DND-41 (cell line): Measurements from ENCODE around the gene SCN7A.

Experiments used
- CTCF ChIP-seq: IDR thresholded peaks from 2 replicates; pipeline ENCODE4 v1.5.1; 2012; ENCODE audit warnings: borderline replicate concordance, low read length, moderate library complexity, mild to moderate bottlenecking; ENCODE audit not compliant: poor library complexity, severe bottlenecking; ENCODE audit errors: extremely low read depth
- EZH2 ChIP-seq: IDR thresholded peaks from 3 replicates; pipeline ENCODE4 v1.6.1; 2012; ENCODE audit warnings: borderline replicate concordance, low read depth, mild to moderate bottlenecking, moderate library complexity, low read length, inconsistent platforms; ENCODE audit not compliant: severe bottlenecking

- TF ChIP-seq CTCF, result no peak
- TF ChIP-seq EZH2, result no peak
Observed at GRCh38 chr2:166373105-166373504, 120.9 kb downstream of the SCN7A start.
